HepG2 (cell line): Measurements from ENCODE around the gene TLCD1. TPM values are rescaled to one million over a fixed set of nuclear protein-coding genes. Genes with fewer than 3 reads are reported as not detected.

ENCODE experiments used
- AKAP8 ChIP-seq: sonication (generic); formaldehyde crosslinking; IDR thresholded peaks from 2 replicates; pipeline ENCODE4 v1.5.1; 2020; ENCODE audit warnings: mild to moderate bottlenecking, missing genetic modification reagents
- DPF2 ChIP-seq: sonication (generic); formaldehyde crosslinking; IDR thresholded peaks from 2 replicates; pipeline ENCODE4 v1.4.0; 2020; ENCODE audit warnings: mild to moderate bottlenecking, low read depth, missing genetic modification reagents, borderline replicate concordance
- PLRG1 ChIP-seq: fragments of 450-650 bp; conservative IDR thresholded peaks from 2 replicates; pipeline ENCODE4 v1.6.1; 2016
- PTBP1 ChIP-seq: fragments of 200-400 bp; formaldehyde crosslinking; IDR thresholded peaks from 2 replicates; pipeline ENCODE4 v1.6.1; 2018; ENCODE audit warnings: low read length, low read depth; ENCODE audit not compliant: poor library complexity, severe bottlenecking
- RAD21 ChIP-seq: fragments of 450-650 bp; formaldehyde crosslinking; IDR thresholded peaks from 2 replicates; pipeline ENCODE4 v1.5.0; 2020; ENCODE audit warnings: mild to moderate bottlenecking
- SP4 ChIP-seq: sonication (generic); formaldehyde crosslinking; IDR thresholded peaks from 2 replicates; pipeline ENCODE4 v1.8.1; 2023; ENCODE audit warnings: mild to moderate bottlenecking, missing genetic modification reagents
- SP5 ChIP-seq: IDR thresholded peaks from 2 replicates; pipeline ENCODE4 v1.6.1; 2016; ENCODE audit warnings: low read depth, borderline replicate concordance
- ZBTB21 ChIP-seq: sonication (generic); formaldehyde crosslinking; IDR thresholded peaks from 2 replicates; pipeline ENCODE4 v1.4.0; 2020; ENCODE audit warnings: missing genetic modification reagents
- ZFYVE20 ChIP-seq: sonication (generic); formaldehyde crosslinking; IDR thresholded peaks from 2 replicates; pipeline ENCODE4 v1.8.0; 2023; ENCODE audit warnings: low read depth, mild to moderate bottlenecking, moderate library complexity, missing genetic modification reagents, borderline replicate concordance
- ZNF124 ChIP-seq: sonication (generic); formaldehyde crosslinking; IDR thresholded peaks from 2 replicates; pipeline ENCODE4 v1.4.0; 2020; ENCODE audit warnings: missing genetic modification reagents
- ZNF207 ChIP-seq: fragments of 450-650 bp; IDR thresholded peaks from 2 replicates; pipeline ENCODE4 v1.6.1; 2016; ENCODE audit warnings: antibody characterized with exemption, borderline replicate concordance
- ZNF431 ChIP-seq: sonication (generic); formaldehyde crosslinking; IDR thresholded peaks from 2 replicates; pipeline ENCODE4 v1.9.0; 2022; ENCODE audit warnings: missing genetic modification reagents, low read depth, mild to moderate bottlenecking, borderline replicate concordance
- ZNF501 ChIP-seq: sonication (generic); formaldehyde crosslinking; IDR thresholded peaks from 2 replicates; pipeline ENCODE4 v1.5.1; 2020; ENCODE audit warnings: mild to moderate bottlenecking, moderate library complexity, missing genetic modification reagents
- ZNF564 ChIP-seq: sonication (generic); formaldehyde crosslinking; IDR thresholded peaks from 2 replicates; pipeline ENCODE4 v1.8.1; 2023; ENCODE audit warnings: mild to moderate bottlenecking, missing genetic modification reagents
- ZNF570 ChIP-seq: sonication (generic); formaldehyde crosslinking; IDR thresholded peaks from 2 replicates; pipeline ENCODE4 v1.4.0; 2020; ENCODE audit warnings: mild to moderate bottlenecking, missing genetic modification reagents, borderline replicate concordance
- ZNF672 ChIP-seq: sonication (generic); formaldehyde crosslinking; IDR thresholded peaks from 2 replicates; pipeline ENCODE4 v1.8.1; 2022; ENCODE audit warnings: missing genetic modification reagents
- ZUFSP ChIP-seq: sonication (generic); formaldehyde crosslinking; IDR thresholded peaks from 2 replicates; pipeline ENCODE4 v1.9.0; 2021; ENCODE audit warnings: missing genetic modification reagents, mild to moderate bottlenecking, borderline replicate concordance
- polyA plus RNA-seq, 8 experiments: library from polyadenylated mRNA; depleted of rRNA in 3 of 8; stranded (reverse) in 7 of 8; unstranded in 1 of 8; fragments of >200 nt; fragmentation: Illumina TruSeq in 4 of 8; extraction: Trizol in 4 of 8; gene quantifications; 2 replicates each; pipeline versions ENCODE4 v1.2.1 to v1.2.3, GENCODE V29; 2011 to 2016; ENCODE audit warnings: low read depth in 4 of 8, missing spikeins in 1 of 8, mixed read lengths in 1 of 8; ENCODE audit not compliant: insufficient read depth in 1 of 8
- total RNA-seq, 5 experiments: library from RNA; depleted of rRNA; stranded (reverse); fragments of >200 nt; fragmentation: Illumina TruSeq; extraction: Trizol; gene quantifications; 2 replicates each; pipeline ENCODE4 v1.2.3, GENCODE V29; 2016; ENCODE audit warnings: low read depth in 1 of 5
- TF ChIP-seq, protein P1 (sequence below): sonication (generic); formaldehyde crosslinking; conservative IDR thresholded peaks from 2 replicates; pipeline ENCODE4 v1.5.0; 2020; ENCODE audit warnings: missing genetic modification reagents
- TF ChIP-seq, protein P2 (sequence below): IDR thresholded peaks from 2 replicates; pipeline ENCODE4 v1.4.0; 2020; ENCODE audit warnings: mild to moderate bottlenecking, missing genetic modification reagents
- TF ChIP-seq, protein P3 (sequence below): sonication (generic); formaldehyde crosslinking; IDR thresholded peaks from 2 replicates; pipeline ENCODE4 v1.5.0; 2020; ENCODE audit warnings: missing genetic modification reagents

Gene TLCD1
- total and polyA plus RNA-seq, 2 of the 13 experiments (the other 11 are each of a cell fraction or from before 2014, with no cell fraction given): 14.9 to 19.6 TPM

DNA sequence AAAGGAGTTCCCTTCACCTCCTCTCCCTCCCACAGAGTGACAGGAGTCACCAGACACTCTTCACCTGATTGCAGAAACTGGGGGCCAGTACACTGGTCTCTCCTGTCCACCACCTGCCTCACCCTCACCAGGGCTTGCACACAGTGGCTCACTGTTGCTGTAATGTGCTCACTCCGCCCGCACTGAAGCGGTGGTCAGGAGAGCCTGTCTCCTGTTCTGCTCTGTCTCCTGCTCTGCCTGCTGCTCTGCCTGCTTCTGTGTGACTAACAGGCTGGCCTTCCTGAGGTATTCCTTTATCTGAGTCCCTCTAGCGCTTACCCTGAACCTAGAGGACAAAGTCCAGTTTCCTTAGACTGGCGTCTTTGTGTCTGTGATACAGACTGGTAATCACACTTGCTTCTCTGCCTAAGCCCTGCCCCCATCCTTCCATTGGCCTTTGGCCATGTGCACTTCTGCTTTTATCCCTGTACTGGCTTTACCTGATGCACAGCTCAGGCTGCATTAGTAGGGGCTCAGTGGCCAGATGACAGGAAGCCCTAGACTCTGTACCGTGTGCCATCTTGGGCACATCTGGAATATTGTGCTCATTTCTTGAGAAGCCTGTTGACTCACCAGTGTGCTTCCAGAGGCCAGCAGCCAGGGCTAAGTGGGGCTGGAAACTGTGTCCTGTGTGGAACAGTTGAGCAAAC is 27.6 kb downstream of the TLCD1 start (continued):
- TF ChIP-seq, protein P1, sequence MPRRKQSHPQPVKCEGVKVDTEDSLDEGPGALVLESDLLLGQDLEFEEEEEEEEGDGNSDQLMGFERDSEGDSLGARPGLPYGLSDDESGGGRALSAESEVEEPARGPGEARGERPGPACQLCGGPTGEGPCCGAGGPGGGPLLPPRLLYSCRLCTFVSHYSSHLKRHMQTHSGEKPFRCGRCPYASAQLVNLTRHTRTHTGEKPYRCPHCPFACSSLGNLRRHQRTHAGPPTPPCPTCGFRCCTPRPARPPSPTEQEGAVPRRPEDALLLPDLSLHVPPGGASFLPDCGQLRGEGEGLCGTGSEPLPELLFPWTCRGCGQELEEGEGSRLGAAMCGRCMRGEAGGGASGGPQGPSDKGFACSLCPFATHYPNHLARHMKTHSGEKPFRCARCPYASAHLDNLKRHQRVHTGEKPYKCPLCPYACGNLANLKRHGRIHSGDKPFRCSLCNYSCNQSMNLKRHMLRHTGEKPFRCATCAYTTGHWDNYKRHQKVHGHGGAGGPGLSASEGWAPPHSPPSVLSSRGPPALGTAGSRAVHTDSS: no peak
- peak; percentile 46 for TF ChIP-seq RAD21 (CRISPR knock-in tag)
- TF ChIP-seq ZNF501 (CRISPR knock-in tag): peak; percentile 89
- TF ChIP-seq ZNF564 (CRISPR knock-in tag): peak; percentile 37; the same call in 1 of the 2 replicates
- no peak for TF ChIP-seq ZNF570
- TF ChIP-seq ZBTB21 (CRISPR knock-in tag): no peak; the same call in 1 of the 2 replicates
- no peak for TF ChIP-seq ZNF124 (CRISPR knock-in tag)
- TF ChIP-seq, protein P2, sequence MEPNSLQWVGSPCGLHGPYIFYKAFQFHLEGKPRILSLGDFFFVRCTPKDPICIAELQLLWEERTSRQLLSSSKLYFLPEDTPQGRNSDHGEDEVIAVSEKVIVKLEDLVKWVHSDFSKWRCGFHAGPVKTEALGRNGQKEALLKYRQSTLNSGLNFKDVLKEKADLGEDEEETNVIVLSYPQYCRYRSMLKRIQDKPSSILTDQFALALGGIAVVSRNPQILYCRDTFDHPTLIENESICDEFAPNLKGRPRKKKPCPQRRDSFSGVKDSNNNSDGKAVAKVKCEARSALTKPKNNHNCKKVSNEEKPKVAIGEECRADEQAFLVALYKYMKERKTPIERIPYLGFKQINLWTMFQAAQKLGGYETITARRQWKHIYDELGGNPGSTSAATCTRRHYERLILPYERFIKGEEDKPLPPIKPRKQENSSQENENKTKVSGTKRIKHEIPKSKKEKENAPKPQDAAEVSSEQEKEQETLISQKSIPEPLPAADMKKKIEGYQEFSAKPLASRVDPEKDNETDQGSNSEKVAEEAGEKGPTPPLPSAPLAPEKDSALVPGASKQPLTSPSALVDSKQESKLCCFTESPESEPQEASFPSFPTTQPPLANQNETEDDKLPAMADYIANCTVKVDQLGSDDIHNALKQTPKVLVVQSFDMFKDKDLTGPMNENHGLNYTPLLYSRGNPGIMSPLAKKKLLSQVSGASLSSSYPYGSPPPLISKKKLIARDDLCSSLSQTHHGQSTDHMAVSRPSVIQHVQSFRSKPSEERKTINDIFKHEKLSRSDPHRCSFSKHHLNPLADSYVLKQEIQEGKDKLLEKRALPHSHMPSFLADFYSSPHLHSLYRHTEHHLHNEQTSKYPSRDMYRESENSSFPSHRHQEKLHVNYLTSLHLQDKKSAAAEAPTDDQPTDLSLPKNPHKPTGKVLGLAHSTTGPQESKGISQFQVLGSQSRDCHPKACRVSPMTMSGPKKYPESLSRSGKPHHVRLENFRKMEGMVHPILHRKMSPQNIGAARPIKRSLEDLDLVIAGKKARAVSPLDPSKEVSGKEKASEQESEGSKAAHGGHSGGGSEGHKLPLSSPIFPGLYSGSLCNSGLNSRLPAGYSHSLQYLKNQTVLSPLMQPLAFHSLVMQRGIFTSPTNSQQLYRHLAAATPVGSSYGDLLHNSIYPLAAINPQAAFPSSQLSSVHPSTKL (CRISPR knock-in tag): peak; percentile 83
- TF ChIP-seq, protein P3, sequence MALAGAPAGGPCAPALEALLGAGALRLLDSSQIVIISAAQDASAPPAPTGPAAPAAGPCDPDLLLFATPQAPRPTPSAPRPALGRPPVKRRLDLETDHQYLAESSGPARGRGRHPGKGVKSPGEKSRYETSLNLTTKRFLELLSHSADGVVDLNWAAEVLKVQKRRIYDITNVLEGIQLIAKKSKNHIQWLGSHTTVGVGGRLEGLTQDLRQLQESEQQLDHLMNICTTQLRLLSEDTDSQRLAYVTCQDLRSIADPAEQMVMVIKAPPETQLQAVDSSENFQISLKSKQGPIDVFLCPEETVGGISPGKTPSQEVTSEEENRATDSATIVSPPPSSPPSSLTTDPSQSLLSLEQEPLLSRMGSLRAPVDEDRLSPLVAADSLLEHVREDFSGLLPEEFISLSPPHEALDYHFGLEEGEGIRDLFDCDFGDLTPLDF: no peak
- no peak for TF ChIP-seq ZNF431 (CRISPR knock-in tag)
- peak; percentile 72 for TF ChIP-seq DPF2 (CRISPR knock-in tag)
- no peak for TF ChIP-seq ZUFSP (CRISPR knock-in tag)
- TF ChIP-seq SP4 (CRISPR knock-in tag): no peak; the same call in 1 of the 2 replicates
- peak; percentile 64 for TF ChIP-seq SP5 (CRISPR knock-in tag)
- no peak for TF ChIP-seq ZNF207
- TF ChIP-seq PTBP1: no peak
- TF ChIP-seq PLRG1: no peak
- no peak for TF ChIP-seq ZFYVE20
- TF ChIP-seq ZNF672 (CRISPR knock-in tag): 0 out of 2 replicates have a peak, but pooled peaks have one; percentile 74
- no peak for TF ChIP-seq AKAP8 (CRISPR knock-in tag)
